ENCODE measurements around the gene ARMC5.

ARMC5 gene

DNA sequence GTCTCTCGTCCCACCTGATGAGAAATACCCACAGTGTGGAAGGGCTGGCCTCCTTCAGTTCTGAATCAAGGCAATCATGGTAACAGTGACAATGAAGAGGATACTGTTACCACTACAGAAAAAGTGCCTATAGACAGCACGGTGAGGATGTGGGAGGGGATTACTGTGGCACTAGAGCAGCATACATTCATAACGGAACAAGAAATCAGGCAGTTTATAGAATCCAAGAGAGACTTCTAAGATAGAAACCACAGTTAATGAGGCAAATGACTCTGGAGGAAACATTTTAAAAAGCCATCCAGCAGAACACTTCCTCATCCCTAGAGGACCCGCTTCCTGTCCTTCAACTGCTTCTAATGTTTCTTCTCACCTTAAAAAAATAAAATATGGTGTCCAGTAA, 46.2 kb downstream of the ARMC5 start:
- H3K9ac ChIP-seq (ENCODE audit: low read depth, low read length) = no peak overlapping the region
- H2AFZ ChIP-seq (ENCODE audit: low read depth, low read length) = no peak overlapping the region
- H4K20me1 ChIP-seq (ENCODE audit: insufficient read depth, low read length) = no peaks in the 10 kb centered on the region
- no peaks in the 10 kb centered on the region for H3K27me3 ChIP-seq (ENCODE audit: insufficient read depth, low read length, poor library complexity)
- peaks cover 24% of the 10 kb centered on the region for H3K36me3 ChIP-seq (ENCODE audit: insufficient read depth, low read length)
- no peak for DNase-seq
- no peak overlapping the region for H3K27ac ChIP-seq (ENCODE audit: low read length)
- peaks cover 32% of the 10 kb centered on the region for H3K79me2 ChIP-seq (ENCODE audit: insufficient read depth, low read length)
- TF ChIP-seq, protein P1, sequence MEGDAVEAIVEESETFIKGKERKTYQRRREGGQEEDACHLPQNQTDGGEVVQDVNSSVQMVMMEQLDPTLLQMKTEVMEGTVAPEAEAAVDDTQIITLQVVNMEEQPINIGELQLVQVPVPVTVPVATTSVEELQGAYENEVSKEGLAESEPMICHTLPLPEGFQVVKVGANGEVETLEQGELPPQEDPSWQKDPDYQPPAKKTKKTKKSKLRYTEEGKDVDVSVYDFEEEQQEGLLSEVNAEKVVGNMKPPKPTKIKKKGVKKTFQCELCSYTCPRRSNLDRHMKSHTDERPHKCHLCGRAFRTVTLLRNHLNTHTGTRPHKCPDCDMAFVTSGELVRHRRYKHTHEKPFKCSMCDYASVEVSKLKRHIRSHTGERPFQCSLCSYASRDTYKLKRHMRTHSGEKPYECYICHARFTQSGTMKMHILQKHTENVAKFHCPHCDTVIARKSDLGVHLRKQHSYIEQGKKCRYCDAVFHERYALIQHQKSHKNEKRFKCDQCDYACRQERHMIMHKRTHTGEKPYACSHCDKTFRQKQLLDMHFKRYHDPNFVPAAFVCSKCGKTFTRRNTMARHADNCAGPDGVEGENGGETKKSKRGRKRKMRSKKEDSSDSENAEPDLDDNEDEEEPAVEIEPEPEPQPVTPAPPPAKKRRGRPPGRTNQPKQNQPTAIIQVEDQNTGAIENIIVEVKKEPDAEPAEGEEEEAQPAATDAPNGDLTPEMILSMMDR (IDR thresholded peaks at IDR 0.05; ENCODE audit: borderline replicate concordance, extremely low read depth, low read length, poor library complexity, severe bottlenecking) = no peak
- TF ChIP-seq EZH2 (IDR thresholded peaks at IDR 0.05; ENCODE audit: borderline replicate concordance, low read depth, low read length, severe bottlenecking) = no peak
- peak overlapping the region; percentile 92; the same call in 1 of the 2 replicates for H3K4me2 ChIP-seq (ENCODE audit: insufficient read depth, low read length)
- H3K4me1 ChIP-seq (ENCODE audit: insufficient read depth, low read length) = peaks cover 34% of the 10 kb centered on the region
- H3K4me3 ChIP-seq (ENCODE audit: low read depth in 1 of 2, low read length in 2 of 2) = no peak overlapping the region
- no peak for ATAC-seq (ENCODE audit: insufficient read depth, low read depth)
- H3K9me3 ChIP-seq (ENCODE audit: insufficient read depth, low read length, severe bottlenecking) = no peaks in the 10 kb centered on the region

DNA sequence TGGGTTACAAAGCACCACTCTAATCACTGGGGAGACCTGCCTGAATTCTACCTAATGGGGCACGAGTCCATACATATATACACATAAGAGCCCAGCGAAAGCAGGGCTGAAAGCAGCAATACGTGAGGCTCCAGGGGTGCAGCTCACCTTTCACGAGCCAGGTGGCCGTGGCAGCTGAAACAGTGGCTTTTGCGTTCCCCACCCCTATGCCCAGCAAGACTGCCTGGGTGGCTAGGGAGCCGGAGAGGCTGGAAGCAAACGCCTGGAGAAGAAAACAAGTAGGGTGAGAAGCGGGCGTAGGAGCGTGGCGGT, 48.3 kb downstream of the ARMC5 start:
- peaks cover 22% of the 10 kb centered on the region for H3K36me3 ChIP-seq (ENCODE audit: insufficient read depth, low read length)
- H3K4me2 ChIP-seq (ENCODE audit: insufficient read depth, low read length) = peak overlapping the region; percentile 92
- no peak; the same call in 1 of the 3 replicates for ATAC-seq (ENCODE audit: insufficient read depth, low read depth)
- peaks cover 32% of the 10 kb centered on the region for H3K79me2 ChIP-seq (ENCODE audit: insufficient read depth, low read length)
- peak overlapping the region; percentile 88 to 89; a peak in 3 of 4 replicates for H3K4me3 ChIP-seq (ENCODE audit: low read depth in 1 of 2, low read length in 2 of 2)
- peak overlapping the region; percentile 72 for H2AFZ ChIP-seq (ENCODE audit: low read depth, low read length)
- no peak for DNase-seq
- H3K4me1 ChIP-seq (ENCODE audit: insufficient read depth, low read length) = peaks cover 34% of the 10 kb centered on the region
- H3K9me3 ChIP-seq (ENCODE audit: insufficient read depth, low read length, severe bottlenecking) = no peaks in the 10 kb centered on the region
- peak overlapping the region; percentile 88 for H3K27ac ChIP-seq (ENCODE audit: low read length)
- TF ChIP-seq, protein P1 (IDR thresholded peaks at IDR 0.05; ENCODE audit: borderline replicate concordance, extremely low read depth, low read length, poor library complexity, severe bottlenecking) = no peak
- no peak for TF ChIP-seq EZH2 (IDR thresholded peaks at IDR 0.05; ENCODE audit: borderline replicate concordance, low read depth, low read length, severe bottlenecking)
- no peaks in the 10 kb centered on the region for H4K20me1 ChIP-seq (ENCODE audit: insufficient read depth, low read length)
- peak overlapping the region; percentile 85 for H3K9ac ChIP-seq (ENCODE audit: low read depth, low read length)
- H3K27me3 ChIP-seq (ENCODE audit: insufficient read depth, low read length, poor library complexity) = no peaks in the 10 kb centered on the region

DNA sequence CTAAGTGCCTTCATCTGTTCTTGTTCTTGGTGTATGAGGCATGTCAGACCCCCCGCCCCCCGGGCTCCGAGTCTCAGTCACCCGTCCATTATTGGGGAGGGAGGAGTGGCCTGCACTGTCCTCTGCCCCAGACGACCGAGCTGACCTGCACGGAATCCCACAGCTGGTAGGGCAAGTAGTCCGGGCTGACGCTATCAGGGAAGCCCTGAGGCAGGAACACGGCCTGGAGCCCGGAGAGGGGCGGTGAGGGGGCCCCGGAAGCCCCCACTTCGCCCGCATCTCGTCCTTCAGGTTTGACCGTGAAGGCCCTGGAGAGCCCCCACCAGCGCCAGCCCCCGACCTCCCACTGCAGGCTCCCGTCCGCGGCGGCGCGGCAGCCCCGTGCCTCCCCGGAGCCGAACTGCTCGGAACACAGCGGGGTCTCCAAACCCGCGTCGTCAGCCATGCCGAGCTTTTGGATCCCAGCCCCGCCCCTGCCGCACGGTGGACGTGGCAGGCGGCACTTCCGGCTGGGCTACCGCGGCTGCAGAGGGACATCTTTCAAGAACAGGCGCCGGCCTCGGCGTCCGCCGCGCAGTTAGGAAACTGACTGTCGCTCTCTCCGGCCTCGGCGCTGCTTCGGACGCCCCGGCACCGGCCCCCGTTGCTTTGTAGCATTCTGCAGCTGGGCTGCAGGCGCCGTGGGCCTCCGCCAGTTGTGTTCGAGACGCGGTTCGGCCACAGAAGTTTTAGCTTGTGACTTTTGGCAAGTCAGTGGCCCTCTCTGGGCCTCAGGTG, 48.8 kb downstream of the ARMC5 start, which contains the start of gene RUSF1:
Gene RUSF1, minus strand, starts transcription at position 463 of the 777 bp plus-strand sequence. Its CDS starts 18 bp downstream, at position 445.
- DNase-seq (peak; percentile 90), ATAC-seq (ENCODE audit: insufficient read depth, low read depth) (peak; percentile 94)
- no peaks in the 10 kb centered on the region for H3K9me3 ChIP-seq (ENCODE audit: insufficient read depth, low read length, severe bottlenecking)
- TF ChIP-seq EZH2 (IDR thresholded peaks at IDR 0.05; ENCODE audit: borderline replicate concordance, low read depth, low read length, severe bottlenecking) = no peak
- TF ChIP-seq, protein P1 (IDR thresholded peaks at IDR 0.05; ENCODE audit: borderline replicate concordance, extremely low read depth, low read length, poor library complexity, severe bottlenecking) = peak; percentile 6
- H3K4me1 ChIP-seq (ENCODE audit: insufficient read depth, low read length) = peaks cover 34% of the 10 kb centered on the region
- peak within 1 kb of the TSS; percentile 85 for H3K9ac ChIP-seq (ENCODE audit: low read depth, low read length)
- H2AFZ ChIP-seq (ENCODE audit: low read depth, low read length) = peak within 1 kb of the TSS; percentile 72
- H3K27ac ChIP-seq (ENCODE audit: low read length) = peak within 1 kb of the TSS; percentile 88
- H3K4me2 ChIP-seq (ENCODE audit: insufficient read depth, low read length) = peak within 1 kb of the TSS; percentile 92
- H3K27me3 ChIP-seq (ENCODE audit: insufficient read depth, low read length, poor library complexity) = no peaks in the 10 kb centered on the region
- H3K4me3 ChIP-seq (ENCODE audit: low read depth in 1 of 2, low read length in 2 of 2) = peak within 1 kb of the TSS; percentile 88 to 89
- H3K36me3 ChIP-seq (ENCODE audit: insufficient read depth, low read length) = peaks cover 22% of the 10 kb centered on the region
- H3K79me2 ChIP-seq (ENCODE audit: insufficient read depth, low read length) = peaks cover 32% of the 10 kb centered on the region
- H4K20me1 ChIP-seq (ENCODE audit: insufficient read depth, low read length) = no peaks in the 10 kb centered on the region
